WERI-Rb-1 (cell line): ENCODE data around the gene AGTPBP1.
A peak's percentile ranks its signal among the peaks of the same experiment; 100 is the strongest.

Experiments used
- DNase-seq: peaks from one replicate; pipeline ENCODE4 v3.0.0-alpha.2; 2020
- H3K27ac ChIP-seq: fragments of 250-450 bp; sonication (Bioruptor Pico); 2 replicates; pipeline ENCODE4 v1.5.1; 2020; ENCODE audit warnings: mild to moderate bottlenecking, moderate library complexity
- H3K27me3 ChIP-seq: fragments of 250-450 bp; sonication (Bioruptor Pico); 2 replicates; pipeline ENCODE4 v1.5.1; 2021; ENCODE audit warnings: mild to moderate bottlenecking, low read depth, moderate library complexity; ENCODE audit not compliant: insufficient read depth, severe bottlenecking
- H3K36me3 ChIP-seq: fragments of 250-450 bp; sonication (Bioruptor Pico); 2 replicates; pipeline ENCODE4 v1.5.1; 2020; ENCODE audit warnings: mild to moderate bottlenecking, moderate library complexity
- H3K4me3 ChIP-seq: 2 replicates; pipeline ENCODE4 v1.5.1; 2011; ENCODE audit warnings: low read depth, mild to moderate bottlenecking, control low read depth, low read length
- H3K9me3 ChIP-seq: fragments of 250-450 bp; sonication (Bioruptor Pico); 2 replicates; pipeline ENCODE4 v1.5.1; 2021; ENCODE audit warnings: mild to moderate bottlenecking, moderate library complexity; ENCODE audit not compliant: severe bottlenecking
- CTCF ChIP-seq: IDR thresholded peaks from 2 replicates; pipeline ENCODE4 v1.5.1; 2011; ENCODE audit warnings: low read depth, mild to moderate bottlenecking, control low read depth, inconsistent platforms, low read length

AGTPBP1 gene

GRCh38 chr9:85510830-85511504, 230.8 kb downstream of the AGTPBP1 start:
- Histone ChIP-seq H3K27me3 (peaks cover 31% of the 10 kb centered on the region), H3K27ac (no peak overlapping the region), H3K9me3 (no peaks in the 10 kb centered on the region), H3K4me3 (no peak overlapping the region), H3K36me3 (no peaks in the 10 kb centered on the region)
- DNase-seq, result no peak
- no peak for TF ChIP-seq CTCF

GRCh38 chr9:85508616-85509015, 233.1 kb downstream of the AGTPBP1 start:
- Histone ChIP-seq H3K36me3 (no peaks in the 10 kb centered on the region), H3K27ac (no peak overlapping the region), H3K27me3 (peaks cover 31% of the 10 kb centered on the region), H3K9me3 (no peaks in the 10 kb centered on the region), H3K4me3 (no peak overlapping the region)
- peak; percentile 50 for TF ChIP-seq CTCF
- no peak for DNase-seq

GRCh38 chr9:85505612-85506011, 236.1 kb downstream of the AGTPBP1 start:
- Histone ChIP-seq H3K27ac (no peak overlapping the region), H3K36me3 (no peaks in the 10 kb centered on the region), H3K27me3 (peaks cover 39% of the 10 kb centered on the region), H3K9me3 (no peaks in the 10 kb centered on the region), H3K4me3 (no peak overlapping the region)
- no peak for TF ChIP-seq CTCF
- DNase-seq, result no peak

- DNase-seq, result no peak
- 0 out of 2 replicates have a peak, but pooled peaks have one; percentile 14 for TF ChIP-seq CTCF
- Histone ChIP-seq H3K9me3 (peaks cover 1% of the 10 kb centered on the region), H3K27me3 (peaks cover 22% of the 10 kb centered on the region), H3K27ac (no peak overlapping the region), H3K4me3 (no peak overlapping the region), H3K36me3 (no peaks in the 10 kb centered on the region)
Measured at GRCh38 chr9:85502815-85503655, 238.7 kb downstream of the AGTPBP1 start.

GRCh38 chr9:85501882-85502281, 239.9 kb downstream of the AGTPBP1 start:
- Histone ChIP-seq H3K27ac (no peak overlapping the region), H3K4me3 (no peak overlapping the region), H3K9me3 (peaks cover 2% of the 10 kb centered on the region), H3K36me3 (no peaks in the 10 kb centered on the region), H3K27me3 (peaks cover 20% of the 10 kb centered on the region)
- TF ChIP-seq CTCF, result no peak
- DNase-seq, result no peak
